Measurements from ENCODE around the gene NT5M.
"Not testable (repeated sequence)": the region's sequence is repeated elsewhere in the genome, so short reads cannot be mapped to it uniquely, and the experiment has no call there.

NT5M gene

GRCh38 chr17:17377071-17377967 is 74.1 kb downstream of the NT5M start:
- DNase-seq (ENCODE audit: low spot score): no peak

- DNase-seq (ENCODE audit: low spot score): no peak
These were observed 76.2 kb downstream of the NT5M start for GRCh38 chr17:17379197-17379991.

- DNase-seq (ENCODE audit: low spot score): no peak
These were observed 77.2 kb downstream of the NT5M start for GRCh38 chr17:17380145-17380925.

- no peak for DNase-seq (ENCODE audit: low spot score)
These were observed 78.4 kb downstream of the NT5M start for GRCh38 chr17:17381446-17382064.

GRCh38 chr17:17382065-17382459 is 78.9 kb downstream of the NT5M start:
- DNase-seq (ENCODE audit: low spot score): no peak

- DNase-seq (ENCODE audit: low spot score): no peak
These were observed 79.8 kb downstream of the NT5M start for GRCh38 chr17:17382971-17383370.

GRCh38 chr17:17383431-17384290 is 80.5 kb downstream of the NT5M start:
- DNase-seq (ENCODE audit: low spot score): not testable (repeated sequence)

- DNase-seq (ENCODE audit: low spot score): no peak
These were observed 81.1 kb downstream of the NT5M start for GRCh38 chr17:17384291-17384615.

- DNase-seq (ENCODE audit: low spot score): no peak
These were observed 81.8 kb downstream of the NT5M start for GRCh38 chr17:17384961-17385360.

- DNase-seq (ENCODE audit: low spot score): no peak
These were observed 82.3 kb downstream of the NT5M start for GRCh38 chr17:17385491-17385890.

- DNase-seq (ENCODE audit: low spot score): no peak
These were observed 83.1 kb downstream of the NT5M start for GRCh38 chr17:17386094-17386800.

GRCh38 chr17:17387017-17387497 is 83.9 kb downstream of the NT5M start:
- no peak for DNase-seq (ENCODE audit: low spot score)

- DNase-seq (ENCODE audit: low spot score): no peak
These were observed 84.6 kb downstream of the NT5M start for GRCh38 chr17:17387498-17388362.

- no peak for DNase-seq (ENCODE audit: low spot score)
These were observed 85.7 kb downstream of the NT5M start for GRCh38 chr17:17388657-17389496.

- no peak for DNase-seq (ENCODE audit: low spot score)
These were observed 88.6 kb downstream of the NT5M start for GRCh38 chr17:17391668-17392370.

- no peak for DNase-seq (ENCODE audit: low spot score)
These were observed 90.8 kb downstream of the NT5M start for GRCh38 chr17:17393976-17394375.

- no peak for DNase-seq (ENCODE audit: low spot score)
These were observed 91.3 kb downstream of the NT5M start for GRCh38 chr17:17394494-17394893.

All from AG08396 (cell line).